Articular chondrocyte of knee joint (primary cell): ENCODE measurements around the gene HPSE. TPM values are rescaled to one million over a fixed set of nuclear protein-coding genes. Genes with fewer than 3 reads are reported as not detected.

Source experiments
- small RNA-seq: library from RNA; depleted of rRNA; stranded (forward); fragments of <200 nt; gene quantifications from one replicate; pipeline ENCODE3, GENCODE V24; 2012
- total RNA-seq: library from RNA; depleted of rRNA; stranded (reverse); fragments of >200 nt; gene quantifications from 2 replicates; pipeline ENCODE4 v1.2.3, GENCODE V29; 2012

Gene HPSE
- 2.6 and 2.7 TPM in 2 replicates for total RNA-seq

GRCh38 chr4:83334425-83335241 is at the start of gene HPSE:
Gene HPSE (minus strand): TSS chr4:83334848. CDS start chr4:83334782, 66 bp downstream.

GRCh38 chr4:83284193-83285054 is 50.2 kb downstream of the HPSE start, which contains the start of gene COQ2:
Gene COQ2 (minus strand): TSS chr4:83284798. CDS start chr4:83284764, 34 bp downstream.

Small RNA genes lying within 50 kb of the gene (small RNA-seq; reads per million reads assigned to genes)
- not detected for gene AC114781.5

Other genes starting within 250 kb of the HPSE start
- gene PLAC8, start 220.1 kb downstream of the HPSE start, total RNA-seq, result 0.76 and 1.7 TPM in 2 replicates
- 19.9 and 29.4 TPM in 2 replicates for gene COQ2, start 50.0 kb downstream of the HPSE start, total RNA-seq
- gene HELQ, start 121.0 kb upstream of the HPSE start, total RNA-seq, result 16.7 and 24.4 TPM in 2 replicates
- gene MRPS18C, start 121.2 kb upstream of the HPSE start, total RNA-seq, result 17.2 and 25.6 TPM in 2 replicates
- 23.0 and 28.6 TPM in 2 replicates for gene ABRAXAS1, start 150.3 kb upstream of the HPSE start, total RNA-seq
- gene GPAT3, start 201.3 kb upstream of the HPSE start, total RNA-seq, result 0.26 and 1.2 TPM in 2 replicates